ENCODE measurements around the gene DLGAP1.

The DLGAP1 gene

DNA sequence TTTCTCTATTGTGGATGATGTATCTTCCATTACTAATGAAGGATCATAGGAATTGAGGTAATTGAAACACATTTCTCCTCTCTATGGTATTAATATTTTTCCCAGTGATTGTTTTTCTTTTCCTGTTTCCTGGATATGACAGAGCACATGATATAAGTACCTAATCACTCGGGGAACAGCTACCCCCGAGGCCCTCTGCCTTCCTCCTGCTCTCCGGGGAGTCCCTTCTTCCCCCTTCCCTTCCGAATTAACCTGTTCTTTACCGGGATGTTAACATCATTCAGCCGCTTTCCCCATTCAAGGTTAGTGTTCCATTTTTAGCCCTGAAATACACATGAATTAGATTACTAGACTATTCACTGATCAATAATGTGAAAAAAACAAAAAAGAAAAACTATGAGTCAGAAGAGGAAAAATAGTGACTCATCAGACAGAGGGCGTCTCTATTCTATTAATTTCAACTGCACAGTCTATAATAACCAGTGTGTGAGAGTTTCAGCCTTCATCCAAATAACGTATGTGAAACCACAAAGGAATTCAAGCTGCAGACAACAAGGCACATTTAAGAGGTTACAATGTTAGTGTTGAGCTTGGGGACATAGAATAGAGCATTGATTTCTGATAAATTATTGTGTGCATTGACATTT, 450.8 kb downstream of the DLGAP1 start:
- TF ChIP-seq POLR2A (IDR thresholded peaks at IDR 0.05; ENCODE audit: low read length) (no peak), GATA1 (IDR thresholded peaks at IDR 0.05; ENCODE audit: low read depth, low read length) (no peak)
- no peak for DNase-seq

DNA sequence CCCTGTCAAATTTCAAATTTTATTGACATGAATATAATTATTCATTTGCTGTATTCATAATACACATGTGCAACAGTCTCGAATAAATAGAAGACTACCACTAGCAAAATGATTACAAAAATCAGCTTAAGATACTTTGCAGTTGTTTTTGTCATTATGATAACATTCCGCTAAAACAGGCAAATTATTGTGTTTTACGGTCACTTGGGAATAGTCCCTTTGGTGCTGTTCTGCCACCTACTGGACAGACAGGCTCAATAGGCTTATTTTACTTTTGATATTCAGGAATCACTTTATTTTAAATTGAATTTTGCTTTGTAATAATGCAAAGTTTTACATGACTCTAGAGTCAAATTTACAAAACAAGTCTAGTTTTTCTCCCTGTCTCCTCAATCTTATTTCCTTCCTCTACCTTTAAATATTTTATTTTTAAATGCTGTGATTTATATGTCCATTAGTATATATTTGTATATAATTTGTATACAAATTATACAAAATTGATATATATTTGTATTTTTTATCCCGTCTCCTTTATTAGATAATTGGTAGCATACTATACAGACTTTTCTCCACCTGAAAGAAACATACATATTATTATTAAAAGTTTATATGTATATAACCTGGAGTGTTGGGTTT, 456.3 kb downstream of the DLGAP1 start:
- DNase-seq, result peak; percentile 62 to 78
- TF ChIP-seq POLR2A (IDR thresholded peaks at IDR 0.05; ENCODE audit: low read length) (no peak), GATA1 (IDR thresholded peaks at IDR 0.05; ENCODE audit: low read depth, low read length) (no peak)

DNA sequence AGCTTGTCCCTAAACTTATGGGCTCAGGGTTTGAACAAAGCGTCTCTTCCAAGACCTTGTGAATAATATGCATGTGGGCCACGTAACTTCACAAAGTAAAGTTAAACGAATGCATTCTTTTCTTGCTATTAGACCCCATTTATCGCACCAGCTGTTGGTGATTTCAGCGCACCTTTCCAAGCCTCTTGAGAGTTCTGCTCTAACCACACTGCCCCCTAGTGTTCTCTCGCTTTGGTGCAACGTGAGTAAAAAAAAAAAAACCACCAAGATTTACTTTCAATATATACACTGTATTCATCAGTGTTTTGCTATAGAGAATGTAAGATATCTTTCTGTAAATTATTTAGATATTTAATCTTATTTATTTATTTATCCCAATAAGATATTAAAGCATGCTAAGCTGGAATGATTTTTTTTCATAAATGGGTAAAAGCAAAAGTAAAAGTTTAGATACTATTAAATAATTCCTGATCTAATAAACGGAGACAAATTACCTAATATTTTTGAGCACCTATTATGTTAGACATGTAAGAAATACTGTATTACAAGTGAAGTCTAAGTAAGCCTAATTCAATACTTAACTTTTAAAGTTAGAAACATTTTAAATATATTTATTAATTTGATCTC, 459.5 kb downstream of the DLGAP1 start:
- peak; percentile 86 to 93 for DNase-seq
- TF ChIP-seq POLR2A (IDR thresholded peaks at IDR 0.05; ENCODE audit: low read length), result no peak
- no peak for TF ChIP-seq GATA1 (IDR thresholded peaks at IDR 0.05; ENCODE audit: low read depth, low read length)

DNA sequence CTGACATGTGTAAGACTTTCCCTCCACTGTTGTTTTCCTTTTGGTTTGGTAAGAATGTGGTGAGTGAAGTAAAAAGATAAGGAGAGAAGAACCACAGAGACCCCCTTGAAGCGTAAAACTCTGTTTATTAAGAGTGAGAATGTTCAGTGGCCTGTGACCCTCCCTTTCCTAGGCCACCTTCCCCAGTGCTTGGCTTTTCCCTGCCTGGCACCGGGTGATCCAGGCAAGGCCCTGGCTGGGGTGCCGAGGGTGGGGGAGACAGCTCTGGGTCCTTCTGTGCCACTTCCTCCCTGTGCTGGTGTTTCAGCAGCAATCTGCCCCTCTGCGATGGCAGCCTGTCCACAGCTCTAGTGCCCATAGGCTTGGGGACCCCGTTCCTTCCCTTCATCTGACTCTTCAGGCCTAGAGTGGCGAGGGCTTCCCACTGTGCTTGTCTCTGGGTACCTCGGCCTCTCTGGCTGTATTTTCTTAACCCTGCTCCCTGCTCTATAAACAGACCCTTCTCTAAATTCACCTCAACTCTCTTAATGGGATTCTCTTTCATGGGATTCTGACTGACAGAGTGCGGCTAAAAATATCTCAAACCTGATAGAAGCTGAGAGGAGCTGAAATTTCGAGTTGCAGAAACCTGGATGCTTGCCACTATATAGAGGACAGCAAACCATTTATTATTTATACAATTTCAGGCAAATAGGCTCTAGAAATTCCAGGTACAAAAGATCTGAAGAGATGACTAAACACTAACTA, 461.0 kb downstream of the DLGAP1 start:
- no peak for TF ChIP-seq POLR2A (IDR thresholded peaks at IDR 0.05; ENCODE audit: low read length)
- no peak for TF ChIP-seq GATA1 (IDR thresholded peaks at IDR 0.05; ENCODE audit: low read depth, low read length)
- no peak for DNase-seq

DNA sequence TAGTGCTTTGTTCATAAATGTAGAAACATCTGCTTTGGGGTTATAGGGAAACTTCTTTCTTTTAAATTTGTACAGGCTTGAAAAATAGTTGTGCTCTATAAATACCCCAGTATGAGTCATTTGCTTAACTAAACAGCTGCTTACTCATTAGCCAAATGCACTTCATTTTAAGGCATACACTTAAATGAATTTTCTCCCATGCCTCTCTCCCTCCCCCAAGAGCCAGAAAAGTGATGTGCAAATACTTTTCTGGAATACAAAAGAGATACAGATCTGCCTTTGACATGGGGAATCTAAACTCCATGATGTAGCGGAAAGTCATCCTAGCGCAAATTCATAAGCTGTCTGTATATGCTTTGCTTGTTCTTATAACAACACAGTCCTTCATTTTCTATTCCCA, 469.4 kb downstream of the DLGAP1 start:
- TF ChIP-seq GATA1 (IDR thresholded peaks at IDR 0.05; ENCODE audit: low read depth, low read length), result no peak
- no peak for TF ChIP-seq POLR2A (IDR thresholded peaks at IDR 0.05; ENCODE audit: low read length)
- no peak for DNase-seq

DNA sequence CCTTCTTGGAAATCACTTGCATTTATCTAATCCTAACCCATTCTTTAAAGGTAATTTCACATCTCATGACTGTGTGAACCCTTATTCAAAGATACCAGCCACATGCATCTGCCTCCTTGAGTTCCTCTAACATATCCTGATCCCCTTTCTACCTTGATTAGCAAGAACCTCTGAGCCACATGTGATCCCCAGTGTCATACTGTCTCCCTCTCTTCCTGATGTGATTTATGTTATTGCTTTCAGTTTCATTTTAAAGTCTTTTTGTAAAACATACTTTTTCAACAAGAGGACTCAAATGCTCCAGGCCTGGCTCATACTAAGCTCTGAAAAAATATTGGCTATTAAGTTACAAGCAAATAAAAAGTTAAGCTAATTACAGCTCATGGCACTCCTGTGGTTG, 470.1 kb downstream of the DLGAP1 start:
- DNase-seq, result peak in 1 of 2 experiments; percentile 17

DNA sequence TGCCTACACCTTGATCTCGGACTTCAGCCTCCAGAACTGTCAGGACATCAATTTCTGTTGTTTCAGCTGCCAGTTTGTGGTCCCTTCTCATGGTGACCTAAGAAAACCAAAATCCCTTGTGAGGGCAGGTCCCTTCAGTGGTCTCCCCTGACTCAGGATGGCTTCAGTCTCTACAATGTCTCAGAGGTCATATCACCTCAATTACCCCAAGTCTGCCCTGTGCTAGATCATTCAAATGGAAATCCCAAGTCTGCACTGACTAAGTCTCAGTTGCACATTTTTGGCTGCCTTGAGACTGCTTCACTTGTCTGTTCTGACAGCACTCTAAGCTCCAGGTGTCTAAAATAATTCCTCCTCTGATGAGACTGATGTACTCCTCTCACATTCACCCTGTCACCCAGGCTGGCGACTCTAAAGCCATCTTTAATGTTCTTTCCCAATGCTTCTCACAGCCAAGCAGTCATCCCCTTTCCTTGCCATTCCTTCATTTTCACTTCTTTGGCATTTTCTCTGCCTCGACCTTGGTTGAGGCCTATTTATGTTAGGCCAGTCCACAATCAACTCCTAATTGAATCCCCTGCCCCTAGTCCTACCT, 470.8 kb downstream of the DLGAP1 start:
- peak; percentile 40 to 51 for DNase-seq
- no peak for TF ChIP-seq GATA1 (IDR thresholded peaks at IDR 0.05; ENCODE audit: low read depth, low read length)
- no peak for TF ChIP-seq POLR2A (IDR thresholded peaks at IDR 0.05; ENCODE audit: low read length)

More for the DNA sequence above, 470.1 kb downstream of the DLGAP1 start:
- TF ChIP-seq POLR2A (IDR thresholded peaks at IDR 0.05; ENCODE audit: low read length), result no peak
- no peak for TF ChIP-seq GATA1 (IDR thresholded peaks at IDR 0.05; ENCODE audit: low read depth, low read length)

DNA sequence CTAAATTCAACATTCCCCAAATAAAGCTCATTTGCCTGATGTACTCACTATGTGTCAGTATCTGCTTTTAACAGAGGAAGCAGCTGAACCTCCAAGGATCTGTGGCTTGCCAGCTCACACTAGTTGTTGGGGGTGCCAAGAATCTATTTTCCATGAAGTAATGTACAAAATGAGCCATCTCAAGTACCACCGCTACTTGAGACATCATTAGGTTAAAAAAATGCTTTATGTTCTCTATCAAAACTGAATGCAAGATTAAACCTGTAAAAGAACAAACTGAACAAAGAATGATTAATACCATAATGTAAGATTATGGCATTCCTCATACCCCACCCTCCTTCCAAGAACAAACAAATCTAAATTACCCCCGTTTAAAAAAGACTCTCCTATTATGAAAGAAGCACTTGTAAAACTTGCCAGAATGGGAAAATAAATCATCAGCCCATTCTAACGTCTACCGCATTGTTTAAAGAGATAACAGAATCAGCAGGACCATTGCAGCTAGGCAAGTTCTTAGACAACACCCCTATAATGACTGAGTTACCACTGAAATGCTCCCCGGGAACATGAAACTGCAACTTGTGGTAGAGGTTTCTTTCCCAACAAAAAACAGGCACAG, 471.6 kb downstream of the DLGAP1 start:
- DNase-seq, result peak; percentile 59 to 83
- TF ChIP-seq GATA1 (IDR thresholded peaks at IDR 0.05; ENCODE audit: low read depth, low read length) (no peak), POLR2A (IDR thresholded peaks at IDR 0.05; ENCODE audit: low read length) (no peak)

DNA sequence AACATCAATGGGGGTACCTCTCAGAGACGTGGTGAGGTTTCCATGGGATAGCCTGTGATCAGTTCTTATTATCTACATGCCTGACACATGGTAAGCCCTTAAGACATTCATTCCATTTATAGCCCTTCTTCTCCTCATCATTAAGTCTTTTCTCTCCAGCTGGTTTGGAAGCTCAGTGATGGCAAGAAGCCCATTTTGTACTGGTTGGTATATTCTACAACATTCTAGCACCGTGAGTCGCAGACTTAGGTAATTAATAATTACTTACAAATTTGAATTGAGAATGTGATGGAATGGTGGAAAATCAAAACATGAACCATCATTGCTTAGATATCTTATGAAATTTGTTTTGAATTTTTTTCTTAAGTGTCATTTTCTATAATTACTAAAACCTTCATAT, 472.6 kb downstream of the DLGAP1 start:
- no peak for DNase-seq
- TF ChIP-seq GATA1 (IDR thresholded peaks at IDR 0.05; ENCODE audit: low read depth, low read length) (no peak), POLR2A (IDR thresholded peaks at IDR 0.05; ENCODE audit: low read length) (no peak)

DNA sequence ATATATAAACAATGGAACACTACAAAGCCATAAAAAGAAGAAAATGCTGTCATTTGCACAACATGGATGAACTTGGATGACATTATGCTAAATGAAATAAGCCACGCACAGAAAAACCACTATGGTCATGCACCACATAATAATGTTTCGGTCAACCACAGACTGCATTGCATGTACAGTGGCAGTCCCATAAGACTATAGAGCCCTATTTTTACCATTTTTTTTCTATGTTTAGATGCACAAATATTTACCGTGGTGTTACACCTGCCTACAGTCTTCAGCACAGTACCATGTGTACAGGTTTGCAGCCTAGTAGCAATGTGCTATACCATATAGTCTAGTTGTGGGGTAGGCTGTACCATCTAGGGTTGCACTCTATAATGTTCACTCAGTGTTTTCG, 476.1 kb downstream of the DLGAP1 start:
- DNase-seq, result no peak
- no peak for TF ChIP-seq GATA1 (IDR thresholded peaks at IDR 0.05; ENCODE audit: low read depth, low read length)
- no peak for TF ChIP-seq POLR2A (IDR thresholded peaks at IDR 0.05; ENCODE audit: low read length)

DNA sequence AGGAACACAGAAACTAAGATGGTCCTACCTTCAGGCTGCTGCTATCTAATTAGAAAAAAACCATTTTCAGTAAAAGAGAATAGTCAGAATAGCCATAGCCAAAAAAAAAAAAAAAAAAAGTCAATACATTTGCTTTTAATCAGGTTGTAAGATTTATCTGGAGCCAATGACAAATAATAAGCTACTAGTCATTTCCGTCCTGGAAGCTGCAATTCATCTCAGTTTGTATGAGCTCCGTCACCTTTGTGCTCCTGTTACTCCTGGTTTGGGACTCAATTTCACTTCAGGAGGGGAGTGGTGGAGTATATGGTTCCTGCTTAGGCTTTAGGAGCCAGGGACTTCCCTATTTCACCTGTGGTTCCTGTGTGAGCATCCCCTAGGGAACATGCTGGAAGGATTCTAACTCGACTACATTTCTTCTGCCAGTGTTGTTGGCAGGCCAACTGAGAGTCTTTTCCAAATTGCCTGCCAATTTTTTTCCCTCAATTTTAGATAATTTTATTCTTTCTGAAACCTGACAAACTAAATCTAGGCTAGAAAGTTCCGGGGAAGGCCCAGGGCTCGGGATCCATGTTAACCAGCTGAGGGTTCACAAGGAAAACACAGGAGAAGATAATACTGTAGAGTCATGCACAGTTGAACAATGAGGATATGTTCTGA, 481.8 kb downstream of the DLGAP1 start:
- no peak for TF ChIP-seq GATA1 (IDR thresholded peaks at IDR 0.05; ENCODE audit: low read depth, low read length)
- TF ChIP-seq POLR2A (IDR thresholded peaks at IDR 0.05; ENCODE audit: low read length), result no peak
- DNase-seq, result no peak

DNA sequence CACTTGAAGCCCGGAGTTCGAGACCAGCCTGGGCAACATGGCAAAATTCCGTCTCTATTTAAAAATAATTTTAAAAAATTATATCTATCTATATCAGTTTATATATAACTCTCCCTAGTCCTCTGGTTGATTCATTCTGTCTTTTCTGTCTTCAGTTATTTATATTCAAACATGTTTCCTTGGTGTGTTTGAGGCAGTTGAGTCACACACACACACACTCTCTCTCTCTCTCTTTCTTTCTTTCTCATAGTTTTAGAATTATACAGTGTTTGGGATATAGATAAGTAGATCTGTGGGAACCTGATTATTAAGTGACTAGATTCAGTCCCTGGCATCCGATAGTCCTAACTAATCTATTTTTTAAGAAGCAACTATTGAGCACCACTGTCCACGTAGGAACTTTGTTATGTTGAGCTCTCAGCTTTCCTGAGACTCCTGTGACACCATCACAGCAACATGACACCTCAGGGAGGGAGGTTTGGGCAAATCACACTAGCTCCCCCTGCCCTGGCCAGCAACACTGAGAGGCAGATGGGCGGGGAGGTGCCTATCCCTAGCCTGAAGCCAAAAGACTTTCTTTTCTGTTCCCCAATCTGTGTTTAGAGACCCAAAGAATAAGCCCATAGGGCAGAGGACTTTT, 482.7 kb downstream of the DLGAP1 start:
- TF ChIP-seq GATA1 (IDR thresholded peaks at IDR 0.05; ENCODE audit: low read depth, low read length) (no peak), POLR2A (IDR thresholded peaks at IDR 0.05; ENCODE audit: low read length) (no peak)
- DNase-seq, result no peak

Measured in erythroblast (primary cell).